ENCODE results near the gene SRCAP.

Gene SRCAP

DNA sequence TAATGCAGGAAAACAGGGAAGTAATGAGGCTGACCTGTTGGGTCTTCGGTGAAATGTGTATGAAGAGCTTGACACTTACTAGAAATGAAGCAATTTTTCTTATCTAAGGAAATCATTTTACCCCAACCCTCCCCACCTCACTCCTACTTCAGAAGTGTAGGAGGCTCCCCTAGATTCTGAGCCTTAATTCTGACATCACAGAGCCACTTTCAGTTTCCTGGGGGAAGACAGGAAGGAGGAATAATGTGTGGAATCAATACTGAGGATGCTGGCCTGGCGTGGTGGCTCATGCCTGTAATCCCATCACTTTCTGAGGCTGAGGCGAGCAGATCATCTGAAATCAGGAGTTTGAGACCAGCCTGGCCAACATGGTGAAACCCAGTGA, 20.4 kb upstream of the SRCAP start:
- Histone ChIP-seq H3K36me3 (ENCODE audit: low read depth) (no peaks in the 10 kb centered on the region), H3K27ac (ENCODE audit: poor library complexity, severe bottlenecking) (no peak overlapping the region), H3K9me3 (ENCODE audit: severe bottlenecking) (no peaks in the 10 kb centered on the region), H3K27me3 (ENCODE audit: insufficient read depth, poor library complexity, severe bottlenecking) (no peaks in the 10 kb centered on the region), H3K4me3 (ENCODE audit: severe bottlenecking) (no peak overlapping the region), H3K4me1 (ENCODE audit: insufficient read depth, poor library complexity, severe bottlenecking) (no peaks in the 10 kb centered on the region)
- ATAC-seq (ENCODE audit: low read depth) (no peak), DNase-seq (ENCODE audit: low spot score) (no peak)
- TF ChIP-seq, protein P1, sequence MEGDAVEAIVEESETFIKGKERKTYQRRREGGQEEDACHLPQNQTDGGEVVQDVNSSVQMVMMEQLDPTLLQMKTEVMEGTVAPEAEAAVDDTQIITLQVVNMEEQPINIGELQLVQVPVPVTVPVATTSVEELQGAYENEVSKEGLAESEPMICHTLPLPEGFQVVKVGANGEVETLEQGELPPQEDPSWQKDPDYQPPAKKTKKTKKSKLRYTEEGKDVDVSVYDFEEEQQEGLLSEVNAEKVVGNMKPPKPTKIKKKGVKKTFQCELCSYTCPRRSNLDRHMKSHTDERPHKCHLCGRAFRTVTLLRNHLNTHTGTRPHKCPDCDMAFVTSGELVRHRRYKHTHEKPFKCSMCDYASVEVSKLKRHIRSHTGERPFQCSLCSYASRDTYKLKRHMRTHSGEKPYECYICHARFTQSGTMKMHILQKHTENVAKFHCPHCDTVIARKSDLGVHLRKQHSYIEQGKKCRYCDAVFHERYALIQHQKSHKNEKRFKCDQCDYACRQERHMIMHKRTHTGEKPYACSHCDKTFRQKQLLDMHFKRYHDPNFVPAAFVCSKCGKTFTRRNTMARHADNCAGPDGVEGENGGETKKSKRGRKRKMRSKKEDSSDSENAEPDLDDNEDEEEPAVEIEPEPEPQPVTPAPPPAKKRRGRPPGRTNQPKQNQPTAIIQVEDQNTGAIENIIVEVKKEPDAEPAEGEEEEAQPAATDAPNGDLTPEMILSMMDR (IDR thresholded peaks at IDR 0.05; ENCODE audit: poor library complexity, severe bottlenecking) = no peak

DNA sequence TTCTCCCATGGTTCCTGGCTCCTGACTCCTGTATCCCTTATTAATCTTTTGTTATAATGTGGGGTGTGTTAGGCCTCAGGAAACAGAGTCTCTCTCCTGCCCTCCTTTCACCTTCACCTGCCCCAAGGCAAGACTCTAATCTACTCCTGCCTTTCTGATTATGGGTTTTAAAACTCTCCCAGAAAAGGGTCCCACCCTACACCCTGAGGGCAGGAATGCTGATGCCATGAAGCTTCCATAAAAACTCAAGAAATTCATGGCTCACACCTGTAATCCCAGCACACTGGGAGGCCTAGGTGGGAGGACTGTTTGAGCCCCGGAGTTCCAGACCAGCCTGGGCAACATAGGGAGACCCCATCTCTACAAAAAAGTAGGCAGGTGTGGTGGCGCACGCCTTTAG, 18.6 kb upstream of the SRCAP start:
- Histone ChIP-seq H3K4me3 (ENCODE audit: severe bottlenecking) (no peak overlapping the region), H3K4me1 (ENCODE audit: insufficient read depth, poor library complexity, severe bottlenecking) (no peaks in the 10 kb centered on the region), H3K27me3 (ENCODE audit: insufficient read depth, poor library complexity, severe bottlenecking) (no peaks in the 10 kb centered on the region), H3K9me3 (ENCODE audit: severe bottlenecking) (no peaks in the 10 kb centered on the region), H3K36me3 (ENCODE audit: low read depth) (no peaks in the 10 kb centered on the region), H3K27ac (ENCODE audit: poor library complexity, severe bottlenecking) (no peak overlapping the region)
- no peak for ATAC-seq (ENCODE audit: low read depth)
- no peak for DNase-seq (ENCODE audit: low spot score)
- TF ChIP-seq, protein P1 (IDR thresholded peaks at IDR 0.05; ENCODE audit: poor library complexity, severe bottlenecking) = no peak

DNA sequence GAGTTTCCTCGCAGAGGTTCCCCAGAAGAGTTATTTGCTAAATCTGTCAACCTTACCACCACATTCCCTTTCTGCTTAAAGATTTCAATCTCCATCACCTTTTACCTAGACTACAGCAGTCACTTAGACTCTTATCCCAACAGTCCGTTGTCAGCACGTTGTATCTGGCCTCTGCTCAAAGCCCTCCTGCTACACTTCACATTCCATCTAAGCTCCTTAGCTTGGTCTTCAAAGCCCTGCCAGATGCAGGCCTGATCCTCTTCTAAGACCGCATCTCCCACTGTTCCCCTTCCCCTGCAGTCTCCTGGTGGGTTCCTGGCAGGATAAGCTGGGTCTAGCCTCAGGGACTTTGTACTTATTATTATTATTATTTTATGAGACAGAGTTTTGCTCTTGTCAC, 10.3 kb upstream of the SRCAP start:
- no peak overlapping the region for H3K27ac ChIP-seq (ENCODE audit: poor library complexity, severe bottlenecking)
- ATAC-seq (ENCODE audit: low read depth) (no peak), DNase-seq (ENCODE audit: low spot score) (no peak)
- H3K4me3 ChIP-seq (ENCODE audit: severe bottlenecking) = no peak overlapping the region
- no peaks in the 10 kb centered on the region for H3K4me1 ChIP-seq (ENCODE audit: insufficient read depth, poor library complexity, severe bottlenecking)
- H3K27me3 ChIP-seq (ENCODE audit: insufficient read depth, poor library complexity, severe bottlenecking) = no peaks in the 10 kb centered on the region
- no peaks in the 10 kb centered on the region for H3K9me3 ChIP-seq (ENCODE audit: severe bottlenecking)
- TF ChIP-seq, protein P1 (IDR thresholded peaks at IDR 0.05; ENCODE audit: poor library complexity, severe bottlenecking) = no peak
- H3K36me3 ChIP-seq (ENCODE audit: low read depth) = no peaks in the 10 kb centered on the region

DNA sequence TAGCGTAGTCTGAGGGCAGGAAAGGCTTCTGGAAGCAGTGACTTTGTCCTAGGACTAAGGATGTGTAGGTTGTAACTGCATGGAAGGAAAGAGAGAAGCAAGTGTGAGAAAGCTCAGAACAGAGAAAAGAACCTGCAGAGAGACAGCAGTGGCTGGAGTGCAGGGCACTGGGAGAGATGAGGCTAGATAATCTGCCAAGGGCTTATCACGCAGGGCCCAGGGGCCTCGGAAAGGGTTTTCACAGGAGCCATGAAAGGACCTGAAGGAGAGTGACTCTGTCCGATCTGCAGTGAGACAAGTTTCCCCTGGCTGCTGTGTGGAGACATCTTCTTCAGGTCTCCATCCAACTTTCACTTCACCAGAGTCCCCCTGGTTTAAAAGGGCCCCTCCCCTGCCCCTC, 7.1 kb upstream of the SRCAP start:
- TF ChIP-seq, protein P1 (IDR thresholded peaks at IDR 0.05; ENCODE audit: poor library complexity, severe bottlenecking) = no peak
- no peaks in the 10 kb centered on the region for H3K27me3 ChIP-seq (ENCODE audit: insufficient read depth, poor library complexity, severe bottlenecking)
- H3K4me3 ChIP-seq (ENCODE audit: severe bottlenecking) = no peak overlapping the region
- H3K36me3 ChIP-seq (ENCODE audit: low read depth) = no peaks in the 10 kb centered on the region
- DNase-seq (ENCODE audit: low spot score) (no peak), ATAC-seq (ENCODE audit: low read depth) (no peak)
- H3K27ac ChIP-seq (ENCODE audit: poor library complexity, severe bottlenecking) = no peak overlapping the region
- no peaks in the 10 kb centered on the region for H3K9me3 ChIP-seq (ENCODE audit: severe bottlenecking)
- H3K4me1 ChIP-seq (ENCODE audit: insufficient read depth, poor library complexity, severe bottlenecking) = no peaks in the 10 kb centered on the region

DNA sequence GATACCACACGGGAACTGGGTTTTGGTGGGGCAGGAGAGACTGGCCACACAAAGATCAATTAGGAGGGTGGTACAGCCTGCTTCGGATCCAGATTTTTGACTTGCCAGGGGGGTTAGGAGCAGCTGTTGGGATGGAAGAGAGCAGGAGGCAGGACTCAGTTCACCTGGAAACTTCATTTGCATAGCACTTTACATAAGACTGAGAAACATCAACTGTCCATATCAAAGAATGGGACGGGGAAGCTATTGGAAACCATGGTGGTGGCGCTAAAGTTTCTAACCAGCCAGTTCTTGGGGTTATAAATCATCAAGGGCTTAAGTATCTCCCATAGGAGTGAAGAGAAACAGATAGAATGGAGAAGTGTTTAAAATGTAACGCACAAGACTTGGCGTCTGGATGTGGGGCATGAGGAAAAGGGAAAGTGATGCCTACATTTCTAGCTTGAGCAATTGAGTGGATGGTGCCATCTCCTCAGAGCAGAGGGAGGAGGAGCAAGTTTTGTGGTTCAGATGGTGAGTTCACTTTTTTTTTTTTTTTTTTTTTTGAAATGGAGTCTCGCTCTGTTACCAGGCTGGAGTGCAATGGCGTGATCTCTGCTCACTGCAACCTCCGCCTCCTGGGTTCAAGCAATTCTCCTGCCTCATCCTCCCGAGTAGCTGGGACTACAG, 6.4 kb upstream of the SRCAP start:
- DNase-seq (ENCODE audit: low spot score) (no peak), ATAC-seq (ENCODE audit: low read depth) (no peak)
- H3K36me3 ChIP-seq (ENCODE audit: low read depth) = no peaks in the 10 kb centered on the region
- H3K27ac ChIP-seq (ENCODE audit: poor library complexity, severe bottlenecking) = no peak overlapping the region
- H3K4me3 ChIP-seq (ENCODE audit: severe bottlenecking) = no peak overlapping the region
- no peaks in the 10 kb centered on the region for H3K9me3 ChIP-seq (ENCODE audit: severe bottlenecking)
- H3K27me3 ChIP-seq (ENCODE audit: insufficient read depth, poor library complexity, severe bottlenecking) = no peaks in the 10 kb centered on the region
- no peaks in the 10 kb centered on the region for H3K4me1 ChIP-seq (ENCODE audit: insufficient read depth, poor library complexity, severe bottlenecking)
- TF ChIP-seq, protein P1 (IDR thresholded peaks at IDR 0.05; ENCODE audit: poor library complexity, severe bottlenecking) = no peak
